ENCODE data around the gene SCAF1. TPM values are rescaled to one million over a fixed set of nuclear protein-coding genes. Genes with fewer than 3 reads are reported as not detected.

The SCAF1 gene
- total and polyA plus RNA-seq, 10 donors, result 7.5 to 66.2 (median 33.8) TPM

GRCh38 chr19:49685845-49686332 lies 43.9 kb downstream of the SCAF1 start:
- intact Hi-C loops (cut with DNase I; ENCODE audit: low total_unique reads), result no loop called here
- WGBS, 5 donors, result 59 to 76% (median 72%) methylated on average over 19 to 23 of the region's 23 CpGs
- peak overlapping the region in 2 of 8 donors; percentile 2 to 72 for H3K4me3 ChIP-seq

DNA sequence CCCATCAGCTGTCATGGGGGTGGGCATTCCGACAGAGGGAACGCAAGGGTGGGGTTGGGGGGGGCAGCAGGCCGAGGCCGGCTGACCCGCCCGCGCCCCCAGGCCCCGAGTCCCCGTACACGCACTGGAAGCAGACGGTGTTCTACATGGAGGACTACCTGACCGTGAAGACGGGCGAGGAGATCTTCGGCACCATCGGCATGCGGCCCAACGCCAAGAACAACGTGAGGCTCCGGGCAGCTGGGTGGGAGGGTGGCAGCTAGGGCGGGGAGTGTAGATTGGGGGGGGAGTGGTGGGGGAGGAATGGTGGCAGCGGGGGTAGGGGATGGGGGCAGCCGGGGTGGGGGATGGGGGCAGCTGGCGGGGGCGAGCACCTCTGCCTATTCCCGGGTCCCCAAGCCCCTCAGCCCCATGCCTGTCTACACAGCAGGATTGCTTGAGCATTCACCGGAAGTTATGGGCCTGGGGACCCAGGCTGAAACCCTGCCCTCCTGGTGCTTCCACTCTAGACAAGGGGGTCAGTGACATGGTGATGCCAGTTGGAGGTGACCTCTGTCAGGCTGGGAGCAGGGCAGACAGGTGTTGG lies 44.6 kb downstream of the SCAF1 start:
- WGBS, 5 donors, result 86 to 91% (median 90%) methylated on average over 9 to 27 of the region's 27 CpGs
- Histone ChIP-seq H3K4me1 (peaks cover 21 to 81% (median 48%) of the 10 kb centered on the region in 6 donors), H3K9me3 (no peaks in the 10 kb centered on the region), H3K4me3 (peak overlapping the region in 2 of 8 donors; percentile 2 to 72), H3K27me3 (replicated peaks in 1 of 7) (peaks cover 0 to 26% (median 16%) of the 10 kb centered on the region in 7 donors), H3K27ac (peak overlapping the region in 5 of 8 donors; percentile 73 to 83 (median 81)), H3K36me3 (peaks cover 4 to 75% (median 59%) of the 10 kb centered on the region in 6 donors)
- intact Hi-C loops (cut with DNase I; ENCODE audit: low total_unique reads), result no loop called here
- TF ChIP-seq, protein P1, sequence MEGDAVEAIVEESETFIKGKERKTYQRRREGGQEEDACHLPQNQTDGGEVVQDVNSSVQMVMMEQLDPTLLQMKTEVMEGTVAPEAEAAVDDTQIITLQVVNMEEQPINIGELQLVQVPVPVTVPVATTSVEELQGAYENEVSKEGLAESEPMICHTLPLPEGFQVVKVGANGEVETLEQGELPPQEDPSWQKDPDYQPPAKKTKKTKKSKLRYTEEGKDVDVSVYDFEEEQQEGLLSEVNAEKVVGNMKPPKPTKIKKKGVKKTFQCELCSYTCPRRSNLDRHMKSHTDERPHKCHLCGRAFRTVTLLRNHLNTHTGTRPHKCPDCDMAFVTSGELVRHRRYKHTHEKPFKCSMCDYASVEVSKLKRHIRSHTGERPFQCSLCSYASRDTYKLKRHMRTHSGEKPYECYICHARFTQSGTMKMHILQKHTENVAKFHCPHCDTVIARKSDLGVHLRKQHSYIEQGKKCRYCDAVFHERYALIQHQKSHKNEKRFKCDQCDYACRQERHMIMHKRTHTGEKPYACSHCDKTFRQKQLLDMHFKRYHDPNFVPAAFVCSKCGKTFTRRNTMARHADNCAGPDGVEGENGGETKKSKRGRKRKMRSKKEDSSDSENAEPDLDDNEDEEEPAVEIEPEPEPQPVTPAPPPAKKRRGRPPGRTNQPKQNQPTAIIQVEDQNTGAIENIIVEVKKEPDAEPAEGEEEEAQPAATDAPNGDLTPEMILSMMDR (IDR thresholded peaks at IDR 0.05 in 8 of 11, conservative IDR thresholded peaks at IDR 0.05 in 3 of 11), result no peak
- TF ChIP-seq POLR2A (IDR thresholded peaks at IDR 0.05), result no peak
- TF ChIP-seq POLR2AphosphoS5 (IDR thresholded peaks at IDR 0.05), result peak in 1 of 3 donors; percentile 2
- DNase-seq, result no peak

More at GRCh38 chr19:49685845-49686332, 43.9 kb downstream of the SCAF1 start:
- TF ChIP-seq, protein P1 (IDR thresholded peaks at IDR 0.05 in 8 of 11, conservative IDR thresholded peaks at IDR 0.05 in 3 of 11), result no peak
- peak; percentile 67 to 83 (median 80) for TF ChIP-seq POLR2AphosphoS5 (IDR thresholded peaks at IDR 0.05)
- TF ChIP-seq POLR2A (IDR thresholded peaks at IDR 0.05), result no peak
- Histone ChIP-seq H3K27me3 (replicated peaks in 1 of 7) (peaks cover 0 to 19% (median 13%) of the 10 kb centered on the region in 7 donors), H3K27ac (peak overlapping the region in 7 of 8 donors; percentile 9 to 83 (median 79)), H3K9me3 (no peaks in the 10 kb centered on the region), H3K36me3 (peaks cover 4 to 82% (median 61%) of the 10 kb centered on the region in 6 donors), H3K4me1 (peaks cover 17 to 81% (median 45%) of the 10 kb centered on the region in 6 donors)
- peak; percentile 84 for DNase-seq

- H3K27me3 ChIP-seq (replicated peaks in 1 of 7), result peaks cover 0 to 31% (median 16%) of the 10 kb centered on the region in 7 donors
- no peaks in the 10 kb centered on the region for H3K9me3 ChIP-seq
- 52 to 62% (median 62%) methylated on average over 9 to 12 of the region's 12 CpGs for WGBS, 5 donors
- peaks cover 4 to 70% (median 54%) of the 10 kb centered on the region in 6 donors for H3K36me3 ChIP-seq
- intact Hi-C loops (cut with DNase I; ENCODE audit: low total_unique reads), result no loop called here
- DNase-seq, result no peak
- H3K4me3 ChIP-seq, result peak overlapping the region in 1 of 8 donors; percentile 72
- peak in 1 of 3 donors; percentile 7 for TF ChIP-seq POLR2AphosphoS5 (IDR thresholded peaks at IDR 0.05)
- TF ChIP-seq, protein P1 (IDR thresholded peaks at IDR 0.05 in 8 of 11, conservative IDR thresholded peaks at IDR 0.05 in 3 of 11), result no peak
- peak overlapping the region in 5 of 8 donors; percentile 73 to 83 (median 81) for H3K27ac ChIP-seq
- peaks cover 22 to 82% (median 51%) of the 10 kb centered on the region in 6 donors for H3K4me1 ChIP-seq
These were observed 45.1 kb downstream of the SCAF1 start for GRCh38 chr19:49687150-49687549.
